Activated T-cell treated with anti-CD3 and anti-CD28 coated beads for 1 hour (primary cell): ENCODE data around the gene MCM8.
A peak's percentile ranks its signal among the peaks of the same experiment; 100 is the strongest.

Experiments used
- DNase-seq: peaks from one replicate; pipeline ENCODE4 v3.0.0-alpha.2; 2020; ENCODE audit warnings: low read depth

Gene MCM8

GRCh38 chr20:5950271-5951031 lies at the start of gene MCM8, which contains the start of gene TRMT6:
Gene MCM8, plus strand, starts transcription at chr20:5950652. Its CDS starts 1,364 bp downstream, at chr20:5952016.
Gene TRMT6, minus strand, starts transcription at chr20:5950533. Its CDS starts 128 bp downstream, at chr20:5950405.
- peak; percentile 91 for DNase-seq

GRCh38 chr20:5900908-5901307 lies 49.5 kb upstream of the MCM8 start:
- no peak for DNase-seq

GRCh38 chr20:5908981-5909380 lies 41.5 kb upstream of the MCM8 start:
- DNase-seq = no peak

DNA sequence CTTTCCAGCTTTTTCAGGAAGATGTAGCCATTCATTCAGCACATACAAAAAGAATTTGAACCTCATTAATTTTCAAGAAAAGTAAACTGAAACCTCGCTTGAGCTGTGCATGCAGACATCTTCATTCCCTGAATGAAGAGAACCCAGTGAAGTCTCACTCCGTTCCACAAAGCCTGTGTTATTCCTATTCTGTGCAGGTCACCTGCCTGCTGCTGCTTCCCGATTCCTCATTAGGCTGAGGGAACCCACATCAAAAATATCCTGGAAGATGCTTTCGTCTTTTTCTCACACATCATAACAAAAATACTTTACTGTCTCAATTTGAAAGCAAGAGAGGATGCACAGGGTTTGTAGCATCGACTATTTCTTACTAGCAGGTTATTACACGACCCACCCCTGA lies 40.3 kb upstream of the MCM8 start:
- no peak for DNase-seq

- no peak for DNase-seq
These were observed 37.3 kb upstream of the MCM8 start for GRCh38 chr20:5913166-5913565.

- no peak for DNase-seq
These were observed 35.6 kb upstream of the MCM8 start for GRCh38 chr20:5914859-5915258.

DNA sequence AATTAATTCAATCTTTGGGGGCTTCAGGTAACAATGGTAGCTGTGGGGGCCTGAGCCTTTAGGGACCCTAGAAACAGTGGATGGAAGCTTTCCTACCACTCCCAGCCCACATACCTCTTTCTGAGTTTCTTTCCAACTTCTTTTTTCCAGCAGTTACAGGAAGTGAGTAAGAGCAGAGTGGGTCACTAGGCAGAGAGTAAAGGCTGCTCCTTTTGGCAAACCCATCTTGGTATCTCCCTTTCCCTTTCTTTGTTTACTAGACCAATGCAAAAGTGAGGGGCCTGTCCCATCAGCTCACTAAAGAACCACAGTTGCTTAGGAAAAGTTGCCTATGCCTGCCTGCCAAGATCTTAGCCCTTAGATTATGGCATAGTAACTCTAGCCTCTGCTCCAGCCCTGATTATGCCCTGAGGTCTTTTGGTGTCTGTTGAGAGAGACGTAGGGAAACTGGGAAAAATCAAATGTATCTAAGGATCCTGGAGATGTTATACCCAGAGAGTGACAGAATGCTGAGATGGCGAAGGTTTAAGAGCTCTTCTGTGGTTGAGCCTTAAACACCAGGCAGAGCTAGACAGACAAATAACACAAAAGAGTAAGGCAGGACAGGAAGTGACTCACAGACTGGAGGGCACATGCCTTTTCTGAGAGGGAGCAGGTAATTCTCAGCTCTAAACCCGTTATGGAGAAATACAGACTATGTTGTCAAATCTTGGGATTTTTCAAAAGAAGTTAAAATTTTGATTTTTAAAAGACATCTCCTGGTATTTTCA lies 31.4 kb upstream of the MCM8 start:
- DNase-seq = no peak

DNA sequence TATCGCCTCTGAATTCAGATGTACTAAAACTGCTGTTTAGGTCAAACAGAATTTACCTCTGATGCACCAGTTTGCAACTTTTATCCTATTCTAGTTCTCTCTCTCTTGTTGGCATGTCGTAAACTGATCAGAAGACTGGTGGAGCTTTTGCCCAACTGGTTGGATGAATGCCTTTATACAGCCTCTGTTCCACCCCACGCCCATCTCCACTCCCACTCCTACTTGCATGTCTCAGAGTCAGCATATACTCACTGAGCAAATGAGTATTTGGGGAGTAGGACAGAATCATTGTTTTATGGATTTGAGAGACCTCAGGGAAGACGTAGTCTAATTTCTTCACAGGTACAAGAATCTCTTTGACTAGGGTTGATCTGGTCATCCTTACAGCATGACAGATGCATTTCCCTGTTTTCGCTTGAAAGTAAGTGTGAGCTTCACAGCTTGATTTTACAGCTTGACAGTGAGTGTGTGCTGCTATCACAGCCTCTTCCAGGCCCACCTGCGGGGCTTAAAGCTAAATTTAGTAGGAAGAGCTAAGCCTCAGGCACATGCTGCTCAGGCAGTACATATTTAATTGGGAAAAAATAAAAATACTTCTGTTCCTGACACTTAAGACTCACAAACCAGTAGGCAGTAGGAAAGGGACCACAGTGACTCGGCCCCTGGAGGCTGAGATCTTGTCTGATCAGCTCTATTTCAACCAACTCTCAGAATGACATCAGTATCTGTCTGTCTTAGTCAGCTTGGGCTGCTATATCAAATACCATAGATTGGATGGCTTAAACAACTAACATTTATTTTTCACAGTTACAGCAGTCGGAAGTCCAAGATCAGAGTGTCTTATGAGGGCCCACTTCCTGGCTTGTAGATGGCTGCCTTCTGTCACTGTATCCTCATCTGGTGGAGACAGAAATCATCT lies 30.6 kb upstream of the MCM8 start:
- DNase-seq = no peak

GRCh38 chr20:5920581-5920980 lies 29.9 kb upstream of the MCM8 start:
- no peak for DNase-seq

GRCh38 chr20:5923493-5923892 lies 27.0 kb upstream of the MCM8 start:
- no peak for DNase-seq

GRCh38 chr20:5925551-5925950 lies 24.9 kb upstream of the MCM8 start:
- DNase-seq = no peak

DNA sequence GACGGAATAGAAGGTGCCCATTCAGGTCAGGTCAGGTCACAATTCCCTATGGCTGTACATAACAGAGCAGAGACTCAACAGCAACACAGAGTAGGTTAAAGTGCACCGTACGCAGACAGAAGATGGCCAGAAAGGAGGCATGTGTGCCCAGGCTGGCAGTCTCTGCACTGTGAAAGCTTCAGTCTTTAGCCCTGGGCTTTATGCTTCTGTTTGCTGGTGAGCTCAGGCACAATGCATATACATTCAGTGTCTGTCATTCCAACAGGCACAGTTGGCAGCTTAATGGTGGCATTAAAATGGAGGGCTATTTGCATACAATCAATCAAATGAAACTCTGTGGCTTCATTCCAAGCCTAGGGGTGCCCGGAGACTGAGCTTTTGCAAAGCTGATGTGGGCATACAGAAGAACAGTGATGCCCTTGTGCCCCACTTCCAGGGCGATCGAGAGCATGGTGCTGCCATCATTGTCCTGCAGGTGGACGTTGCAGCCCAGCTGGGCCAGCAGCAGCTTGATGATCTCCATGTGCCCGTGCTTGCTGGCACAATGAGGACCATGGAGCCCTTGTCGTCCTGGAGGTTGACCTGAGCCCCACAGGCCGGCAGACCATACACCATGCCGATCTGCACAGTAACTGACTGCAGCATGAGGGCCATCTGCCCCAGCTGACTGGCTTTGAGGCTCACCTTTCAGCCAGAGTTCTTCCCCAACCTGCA lies 22.5 kb upstream of the MCM8 start:
- no peak for DNase-seq

DNA sequence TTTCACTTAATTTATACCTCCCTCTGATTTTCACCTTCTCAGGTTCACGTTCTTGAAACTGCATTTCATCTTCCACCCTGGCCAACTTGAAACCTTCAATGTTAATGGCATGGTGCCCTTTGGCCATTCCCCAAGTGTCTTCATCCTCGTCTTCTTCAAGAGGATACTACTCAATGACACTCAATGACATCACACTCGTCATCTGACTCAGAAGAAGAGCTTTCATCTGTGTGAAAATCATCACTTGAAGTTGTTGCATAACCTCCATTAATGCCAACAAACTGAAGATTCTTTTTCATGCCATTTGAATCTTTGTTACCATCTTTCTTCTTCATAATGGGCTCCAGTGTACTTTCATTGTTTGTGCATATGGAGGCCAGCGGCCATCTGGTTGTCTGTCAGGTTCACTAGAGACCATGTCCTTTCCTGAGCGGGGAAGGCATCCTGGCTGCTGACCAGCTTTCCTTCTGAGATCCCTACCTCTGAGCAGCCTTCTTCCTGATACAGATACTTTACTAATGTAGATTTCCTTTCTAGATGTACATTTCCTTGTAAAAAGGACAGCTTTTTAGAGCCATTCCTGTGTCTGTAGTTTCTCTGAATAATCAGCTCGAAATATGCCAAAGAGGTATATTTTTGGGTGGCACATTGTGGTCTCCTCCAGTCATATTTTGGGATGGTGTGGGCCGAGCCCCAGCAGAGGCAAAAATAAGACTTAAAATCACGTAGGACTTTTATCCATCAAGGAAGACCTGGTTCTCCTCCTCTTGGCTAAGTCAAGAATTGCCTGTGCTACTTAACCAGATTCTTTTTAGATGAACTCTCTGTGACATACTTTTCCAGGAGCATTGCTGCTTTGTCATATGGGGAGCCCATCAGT lies 21.4 kb upstream of the MCM8 start:
- DNase-seq = no peak

- DNase-seq = no peak
These were observed 19.0 kb upstream of the MCM8 start for GRCh38 chr20:5931411-5931810.

- no peak for DNase-seq
These were observed 17.7 kb upstream of the MCM8 start for GRCh38 chr20:5932796-5933195.

DNA sequence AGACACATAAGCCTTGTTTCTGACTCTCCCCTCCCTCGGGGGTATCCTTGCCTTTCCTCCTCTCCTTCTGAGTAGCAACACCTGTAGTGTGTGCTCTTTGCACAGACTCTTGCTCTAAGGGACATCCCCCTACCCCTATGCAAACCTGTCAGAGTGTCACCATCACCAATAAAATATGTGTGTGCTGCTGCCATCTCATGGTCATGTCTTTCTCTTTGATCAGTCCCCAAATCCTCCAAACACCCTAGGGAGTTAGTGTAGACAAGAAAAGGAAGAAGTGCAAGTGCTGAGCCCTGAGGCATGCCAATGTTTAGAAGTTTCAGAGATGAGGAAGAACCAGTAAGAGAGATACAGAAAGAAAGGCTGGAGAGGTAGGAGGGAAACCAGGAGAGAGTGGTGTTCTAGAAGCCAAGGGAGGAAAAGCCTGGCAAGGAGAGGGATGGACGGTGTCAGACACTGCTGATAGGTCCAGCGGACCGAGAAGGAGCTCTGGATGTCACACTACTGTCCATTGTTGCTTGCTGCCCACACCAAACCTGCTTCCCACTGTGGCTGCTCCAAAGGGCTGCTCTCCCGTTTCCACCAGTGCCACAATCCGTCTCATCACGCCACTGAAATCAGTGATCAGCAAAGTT lies 16.5 kb upstream of the MCM8 start:
- DNase-seq = no peak

GRCh38 chr20:5935384-5935783 lies 15.1 kb upstream of the MCM8 start:
- DNase-seq = no peak

DNA sequence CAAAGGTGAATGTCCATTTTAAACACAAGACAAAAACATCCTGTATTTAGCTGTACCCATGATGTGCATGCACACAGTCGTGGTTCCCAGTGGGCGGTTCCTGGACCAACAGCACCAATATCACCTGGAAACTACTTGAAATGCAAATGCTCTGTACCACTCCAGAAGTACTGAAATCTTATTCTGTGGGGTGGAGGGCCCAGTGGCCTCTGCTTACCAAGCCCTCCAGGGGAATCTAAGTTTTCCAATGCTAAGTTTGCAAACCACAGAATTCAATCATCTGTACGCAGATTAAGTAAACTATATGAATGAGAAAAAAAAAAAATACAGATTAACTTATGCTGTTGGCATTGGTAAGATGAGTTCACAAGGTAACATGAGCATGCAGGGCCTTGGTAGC lies 14.2 kb upstream of the MCM8 start:
- no peak for DNase-seq

GRCh38 chr20:5938456-5939029 lies 11.9 kb upstream of the MCM8 start:
- no peak for DNase-seq

GRCh38 chr20:5945963-5946362 lies 4.5 kb upstream of the MCM8 start:
- no peak for DNase-seq
